Parathyroid adenoma (tissue), 2 donors: ENCODE measurements around the gene TRPC6.

Experiments used
- H2AFZ ChIP-seq: fragments of 300-600 bp; sonication (generic); one replicate; pipeline ENCODE4 v1.7.0; 2017; ENCODE audit warnings: antibody characterized with exemption, mild to moderate bottlenecking
- H3K27ac ChIP-seq: fragments of 300-600 bp; sonication (generic); one replicate; pipeline ENCODE4 v1.7.0; 2017
- H3K27me3 ChIP-seq: fragments of 300-600 bp; sonication (generic); one replicate; pipeline ENCODE4 v1.7.0; 2017; ENCODE audit warnings: low read length; ENCODE audit not compliant: control insufficient read depth, insufficient read depth
- H3K36me3 ChIP-seq: fragments of 300-600 bp; sonication (generic); one replicate; pipeline ENCODE4 v1.7.0; 2017; ENCODE audit warnings: low read length; ENCODE audit not compliant: control insufficient read depth, insufficient read depth
- H3K4me1 ChIP-seq: fragments of 300-600 bp; sonication (generic); one replicate; pipeline ENCODE4 v1.7.0; 2017; ENCODE audit warnings: control low read depth
- H3K4me2 ChIP-seq: fragments of 300-600 bp; sonication (generic); one replicate; pipeline ENCODE4 v1.7.0; 2017; ENCODE audit warnings: low read length
- H3K4me3 ChIP-seq: fragments of 300-600 bp; sonication (generic); one replicate; pipeline ENCODE4 v1.7.0; 2017; ENCODE audit warnings: low read depth, low read length
- H3K79me2 ChIP-seq: fragments of 300-600 bp; sonication (generic); one replicate; pipeline ENCODE4 v1.7.0; 2017; ENCODE audit warnings: control low read depth
- H3K9ac ChIP-seq: fragments of 300-600 bp; sonication (generic); one replicate; pipeline ENCODE4 v1.7.0; 2017; ENCODE audit warnings: mild to moderate bottlenecking
- H3K9me3 ChIP-seq: fragments of 300-600 bp; sonication (generic); one replicate; pipeline ENCODE4 v1.7.0; 2017; ENCODE audit warnings: low read length; ENCODE audit not compliant: control insufficient read depth
- TF ChIP-seq, protein P1 (sequence below): fragments of 300-600 bp; sonication (generic); IDR thresholded peaks from one replicate; pipeline ENCODE4 v1.7.0; 2017; ENCODE audit warnings: antibody characterized with exemption, mild to moderate bottlenecking
- donor health status: primary hyperparathyroidism.

Gene TRPC6

DNA sequence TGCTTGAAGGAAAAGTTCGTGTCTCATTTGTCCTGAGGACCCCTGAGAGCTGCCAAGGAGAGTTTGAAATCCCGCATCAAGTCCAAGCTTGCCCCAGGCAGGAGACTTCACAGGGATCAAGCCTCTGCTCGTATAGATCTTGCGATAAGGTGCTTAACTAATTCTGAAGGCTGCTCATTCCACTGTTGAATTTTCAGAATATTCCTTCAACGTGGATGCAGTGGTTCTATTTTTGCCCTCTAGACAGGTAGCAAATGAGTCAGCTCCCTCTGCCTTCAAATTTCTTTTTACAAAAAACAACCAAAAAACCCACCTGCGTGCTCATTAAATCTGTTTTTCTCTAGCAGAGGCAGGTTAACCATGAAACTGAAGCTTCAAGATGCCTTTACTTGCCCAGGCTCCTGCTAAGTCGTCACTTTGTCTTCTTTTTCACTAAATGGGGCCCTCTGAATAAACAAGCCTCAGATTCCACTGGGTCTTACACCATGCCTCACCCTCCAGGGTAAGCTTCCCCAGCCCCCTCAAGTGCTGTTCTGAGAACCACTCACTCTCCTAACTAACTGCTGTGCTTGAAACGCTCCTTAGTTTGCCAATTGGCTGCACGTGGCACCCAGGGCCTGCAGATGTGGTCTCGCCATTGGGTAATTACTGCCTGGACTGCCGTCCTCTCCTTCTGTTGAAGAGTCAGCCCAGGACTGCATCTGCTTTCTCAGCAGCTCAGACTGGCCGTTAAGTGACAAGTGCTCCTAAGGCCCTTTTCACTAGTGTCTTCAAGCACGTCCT is 105.0 kb downstream of the TRPC6 start:
- Histone ChIP-seq H3K36me3 (no peaks in the 10 kb centered on the region), H2AFZ (no peak overlapping the region), H3K9me3 (no peaks in the 10 kb centered on the region), H3K9ac (no peak overlapping the region), H3K4me2 (no peak overlapping the region), H3K27me3 (no peaks in the 10 kb centered on the region), H3K4me3 (no peak overlapping the region), H3K79me2 (no peaks in the 10 kb centered on the region), H3K4me1 (no peaks in the 10 kb centered on the region), H3K27ac (no peak overlapping the region)
- TF ChIP-seq, protein P1, sequence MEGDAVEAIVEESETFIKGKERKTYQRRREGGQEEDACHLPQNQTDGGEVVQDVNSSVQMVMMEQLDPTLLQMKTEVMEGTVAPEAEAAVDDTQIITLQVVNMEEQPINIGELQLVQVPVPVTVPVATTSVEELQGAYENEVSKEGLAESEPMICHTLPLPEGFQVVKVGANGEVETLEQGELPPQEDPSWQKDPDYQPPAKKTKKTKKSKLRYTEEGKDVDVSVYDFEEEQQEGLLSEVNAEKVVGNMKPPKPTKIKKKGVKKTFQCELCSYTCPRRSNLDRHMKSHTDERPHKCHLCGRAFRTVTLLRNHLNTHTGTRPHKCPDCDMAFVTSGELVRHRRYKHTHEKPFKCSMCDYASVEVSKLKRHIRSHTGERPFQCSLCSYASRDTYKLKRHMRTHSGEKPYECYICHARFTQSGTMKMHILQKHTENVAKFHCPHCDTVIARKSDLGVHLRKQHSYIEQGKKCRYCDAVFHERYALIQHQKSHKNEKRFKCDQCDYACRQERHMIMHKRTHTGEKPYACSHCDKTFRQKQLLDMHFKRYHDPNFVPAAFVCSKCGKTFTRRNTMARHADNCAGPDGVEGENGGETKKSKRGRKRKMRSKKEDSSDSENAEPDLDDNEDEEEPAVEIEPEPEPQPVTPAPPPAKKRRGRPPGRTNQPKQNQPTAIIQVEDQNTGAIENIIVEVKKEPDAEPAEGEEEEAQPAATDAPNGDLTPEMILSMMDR, result no peak

DNA sequence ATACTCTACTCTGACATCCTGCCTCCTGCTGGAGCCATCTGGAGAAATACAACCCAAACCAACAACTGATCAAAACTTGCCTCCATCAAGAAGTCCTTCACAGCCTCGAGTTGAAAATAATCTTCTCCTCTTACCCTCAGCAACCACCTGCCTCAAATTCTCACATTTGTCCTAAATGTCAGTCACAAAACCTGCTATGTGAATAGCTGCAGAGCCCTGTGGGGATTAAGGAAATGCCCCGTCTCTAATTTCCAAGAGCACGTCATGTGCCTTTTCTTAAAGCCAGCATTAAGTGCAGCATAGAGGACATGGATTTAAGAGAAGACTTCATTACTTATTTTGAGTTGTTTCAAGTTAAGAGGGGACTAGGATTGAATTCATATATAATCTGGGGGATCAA is 105.9 kb downstream of the TRPC6 start:
- H3K9ac ChIP-seq, result no peak overlapping the region
- H2AFZ ChIP-seq, result no peak overlapping the region
- no peaks in the 10 kb centered on the region for H3K4me1 ChIP-seq
- no peak overlapping the region for H3K4me3 ChIP-seq
- H3K27ac ChIP-seq, result no peak overlapping the region
- H3K9me3 ChIP-seq, result no peaks in the 10 kb centered on the region
- H3K36me3 ChIP-seq, result no peaks in the 10 kb centered on the region
- no peaks in the 10 kb centered on the region for H3K27me3 ChIP-seq
- no peak overlapping the region for H3K4me2 ChIP-seq
- H3K79me2 ChIP-seq, result no peaks in the 10 kb centered on the region
- TF ChIP-seq, protein P1, result no peak

DNA sequence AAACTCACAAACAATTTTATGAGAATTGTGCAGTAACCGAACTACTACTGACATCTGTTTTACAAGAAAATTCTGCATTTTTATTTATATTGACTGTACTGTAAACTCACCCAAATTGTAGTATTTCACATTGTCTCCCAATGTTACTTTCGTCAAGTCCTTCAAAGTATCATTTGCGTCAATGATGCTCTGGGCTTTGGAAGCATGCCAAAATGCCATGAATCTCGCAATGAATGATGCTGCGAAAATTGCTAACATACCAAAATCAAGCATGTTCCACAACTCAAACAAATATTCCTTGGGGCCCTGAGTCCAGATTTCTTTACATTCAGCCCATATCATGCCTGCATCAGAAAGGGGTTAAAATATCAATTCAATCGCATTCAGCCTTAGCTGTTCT is 107.6 kb downstream of the TRPC6 start:
- Histone ChIP-seq H3K4me2 (no peak overlapping the region), H3K27ac (no peak overlapping the region), H3K79me2 (no peaks in the 10 kb centered on the region), H3K9ac (no peak overlapping the region), H3K27me3 (no peaks in the 10 kb centered on the region), H2AFZ (no peak overlapping the region), H3K4me3 (no peak overlapping the region), H3K9me3 (no peaks in the 10 kb centered on the region), H3K4me1 (no peaks in the 10 kb centered on the region), H3K36me3 (no peaks in the 10 kb centered on the region)
- TF ChIP-seq, protein P1, result no peak

DNA sequence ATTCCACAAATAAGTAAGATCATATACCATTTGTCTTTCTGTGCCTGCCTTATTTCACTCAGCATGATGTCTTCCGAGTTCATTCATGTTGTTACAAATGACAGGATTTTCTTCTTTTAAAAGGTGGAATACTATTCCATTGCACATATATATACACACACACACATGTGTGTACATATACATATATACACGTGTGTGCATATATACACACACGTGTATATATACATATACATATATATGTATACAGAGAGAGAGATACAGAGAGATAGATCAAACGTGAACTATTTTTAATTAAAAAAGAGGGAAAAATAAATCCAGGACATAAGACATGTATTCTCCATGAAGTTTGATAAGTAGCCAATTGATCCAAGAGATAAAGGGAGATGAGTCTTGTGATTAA is 108.1 kb downstream of the TRPC6 start:
- H3K9me3 ChIP-seq, result no peaks in the 10 kb centered on the region
- H3K4me1 ChIP-seq, result no peaks in the 10 kb centered on the region
- H3K27me3 ChIP-seq, result no peaks in the 10 kb centered on the region
- no peak overlapping the region for H3K4me2 ChIP-seq
- TF ChIP-seq, protein P1, result no peak
- H3K9ac ChIP-seq, result no peak overlapping the region
- no peaks in the 10 kb centered on the region for H3K36me3 ChIP-seq
- no peak overlapping the region for H3K27ac ChIP-seq
- H3K4me3 ChIP-seq, result no peak overlapping the region
- no peaks in the 10 kb centered on the region for H3K79me2 ChIP-seq
- H2AFZ ChIP-seq, result no peak overlapping the region

DNA sequence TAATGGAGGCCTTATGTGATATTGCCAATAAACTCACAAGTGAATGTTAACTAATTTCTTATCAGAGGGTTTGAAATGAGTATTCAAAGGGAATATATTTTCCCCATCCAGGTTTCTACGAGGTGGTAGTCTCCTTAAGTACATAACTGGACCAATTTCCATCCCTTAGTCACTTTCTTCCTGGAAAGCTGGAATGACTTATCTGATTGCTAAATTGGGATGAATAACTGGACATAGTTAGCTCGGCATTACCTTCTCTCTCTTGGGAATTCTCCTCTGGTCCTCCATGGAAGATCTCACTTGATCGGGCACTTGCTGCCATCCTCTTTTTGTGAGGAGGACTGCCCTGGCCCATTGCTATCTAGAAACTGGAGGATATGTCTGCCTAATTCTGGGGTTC is 109.1 kb downstream of the TRPC6 start:
- TF ChIP-seq, protein P1, result no peak
- Histone ChIP-seq H3K36me3 (no peaks in the 10 kb centered on the region), H3K9me3 (no peaks in the 10 kb centered on the region), H3K4me2 (no peak overlapping the region), H3K27ac (no peak overlapping the region), H3K79me2 (no peaks in the 10 kb centered on the region), H3K4me3 (no peak overlapping the region), H3K27me3 (no peaks in the 10 kb centered on the region), H3K4me1 (no peaks in the 10 kb centered on the region), H2AFZ (no peak overlapping the region), H3K9ac (no peak overlapping the region)
